Adrenal gland (tissue), 5 donors: ENCODE measurements around the gene GPC5.

Source experiments
- POLR2A ChIP-seq, 2 donors: fragments of 450-650 bp; IDR thresholded peaks; one replicate each; pipeline ENCODE4 v1.6.1; 2017; ENCODE audit warnings: antibody characterized with exemption in 2 of 2, mild to moderate bottlenecking in 2 of 2, moderate library complexity in 1 of 2
- TF ChIP-seq, protein P1 (sequence below), 6 experiments: fragments of 450-650 bp in 4 of 6; fragments of 200-600 bp in 2 of 6; sonication (generic) in 1 of 6; IDR thresholded peaks; 1 replicate in 5 of 6; 2 replicates in 1 of 6; pipeline versions ENCODE4 v1.5.1 to v1.8.0; 2016 to 2021; ENCODE audit warnings: antibody characterized with exemption in 6 of 6, mild to moderate bottlenecking in 2 of 6, moderate library complexity in 1 of 6
- donor health status: DM: no; HTN: no; CAD: no.

DNA sequence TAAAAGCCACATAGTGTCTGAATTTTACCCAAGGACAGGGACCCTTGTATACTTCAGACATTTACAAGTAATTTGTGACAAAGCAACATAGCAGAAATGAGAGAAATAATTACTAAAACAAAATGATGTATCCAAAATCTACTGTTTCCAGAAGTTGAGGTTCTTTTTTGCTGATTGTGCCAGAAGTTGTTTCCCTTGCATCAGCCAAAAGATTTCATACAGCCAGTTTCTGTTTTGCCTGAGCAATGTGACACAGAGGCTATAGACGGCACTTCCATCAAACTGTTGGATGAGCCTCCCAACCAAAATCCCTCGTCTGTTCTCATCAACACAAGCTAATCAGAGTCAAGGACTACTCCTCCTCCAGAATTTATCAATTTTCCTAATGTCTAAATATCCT is 915.0 kb downstream of the GPC5 start:
- no peak for TF ChIP-seq POLR2A (IDR thresholded peaks at IDR 0.05)
- TF ChIP-seq, protein P1, sequence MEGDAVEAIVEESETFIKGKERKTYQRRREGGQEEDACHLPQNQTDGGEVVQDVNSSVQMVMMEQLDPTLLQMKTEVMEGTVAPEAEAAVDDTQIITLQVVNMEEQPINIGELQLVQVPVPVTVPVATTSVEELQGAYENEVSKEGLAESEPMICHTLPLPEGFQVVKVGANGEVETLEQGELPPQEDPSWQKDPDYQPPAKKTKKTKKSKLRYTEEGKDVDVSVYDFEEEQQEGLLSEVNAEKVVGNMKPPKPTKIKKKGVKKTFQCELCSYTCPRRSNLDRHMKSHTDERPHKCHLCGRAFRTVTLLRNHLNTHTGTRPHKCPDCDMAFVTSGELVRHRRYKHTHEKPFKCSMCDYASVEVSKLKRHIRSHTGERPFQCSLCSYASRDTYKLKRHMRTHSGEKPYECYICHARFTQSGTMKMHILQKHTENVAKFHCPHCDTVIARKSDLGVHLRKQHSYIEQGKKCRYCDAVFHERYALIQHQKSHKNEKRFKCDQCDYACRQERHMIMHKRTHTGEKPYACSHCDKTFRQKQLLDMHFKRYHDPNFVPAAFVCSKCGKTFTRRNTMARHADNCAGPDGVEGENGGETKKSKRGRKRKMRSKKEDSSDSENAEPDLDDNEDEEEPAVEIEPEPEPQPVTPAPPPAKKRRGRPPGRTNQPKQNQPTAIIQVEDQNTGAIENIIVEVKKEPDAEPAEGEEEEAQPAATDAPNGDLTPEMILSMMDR (IDR thresholded peaks at IDR 0.05), result no peak
